Measurements from ENCODE around the gene DNAH17. TPM values are rescaled to one million over a fixed set of nuclear protein-coding genes. Genes with fewer than 3 reads are reported as not detected.

Gene DNAH17
- total RNA-seq, 2 donors from 2014 or later: 0.58 to 1.4 TPM

Other genes with a start within 250 kb of the DNAH17 start
- gene SOCS3, start 217.3 kb downstream of the DNAH17 start, total RNA-seq: 100 to 1,000 TPM; 179 to 182 TPM
- gene PGS1, start 198.7 kb downstream of the DNAH17 start, total RNA-seq: 100 to 1,000 TPM in 1 of 2 donors, 10 to 100 TPM in 1; 63.5 to 122 TPM
- gene CYTH1, start 204.9 kb upstream of the DNAH17 start, total RNA-seq: 100 to 1,000 TPM in 1 of 2 donors, 10 to 100 TPM in 1; 82.6 to 148 TPM

Measured in activated naive CD4-positive, alpha-beta T cell treated with anti-CD3 and anti-CD28 coated beads, Interleukin-2, amount 50 U/mL, for 72 hours (primary cell).